Subcutaneous abdominal adipose tissue (tissue), 5 donors: ENCODE data around the gene FXYD3.
"Not testable (repeated sequence)": the region's sequence is repeated elsewhere in the genome, so short reads cannot be mapped to it uniquely, and the experiment has no call there.

Experiments
- H3K27ac ChIP-seq: one replicate; pipeline ENCODE4 v1.7.0; 2013; ENCODE audit warnings: low read depth, mild to moderate bottlenecking, inconsistent platforms, low read length, moderate library complexity
- H3K27me3 ChIP-seq, 5 donors: one replicate each; pipeline ENCODE4 v1.7.0; 2013; ENCODE audit warnings: low read length in 5 of 5, inconsistent platforms in 1 of 5; ENCODE audit not compliant: control insufficient read depth in 5 of 5, insufficient read depth in 4 of 5
- H3K36me3 ChIP-seq, 5 donors: one replicate each; pipeline ENCODE4 v1.7.0; 2013; ENCODE audit warnings: low read length in 5 of 5; ENCODE audit not compliant: control insufficient read depth in 5 of 5, insufficient read depth in 5 of 5
- H3K4me1 ChIP-seq, 5 donors: one replicate each; pipeline ENCODE4 v1.7.0; 2013; ENCODE audit warnings: low read length in 5 of 5, mild to moderate bottlenecking in 3 of 5, moderate library complexity in 1 of 5; ENCODE audit not compliant: control insufficient read depth in 5 of 5, insufficient read depth in 5 of 5
- H3K4me3 ChIP-seq, 5 donors: one replicate each; pipeline ENCODE4 v1.7.0; 2013; ENCODE audit warnings: low read length in 5 of 5, low read depth in 1 of 5
- H3K9ac ChIP-seq, 5 donors: one replicate each; pipeline ENCODE4 v1.7.0; 2013; ENCODE audit warnings: low read length in 5 of 5, mild to moderate bottlenecking in 4 of 5, moderate library complexity in 3 of 5
- H3K9me3 ChIP-seq, 5 donors: one replicate each; pipeline ENCODE4 v1.7.0; 2013; ENCODE audit warnings: low read length in 5 of 5; ENCODE audit not compliant: control insufficient read depth in 5 of 5
- donor health status: healthy.
- donor health status: healthy.
- donor health status: healthy.
- donor health status: healthy.
- donor health status: healthy.

FXYD3 gene

DNA sequence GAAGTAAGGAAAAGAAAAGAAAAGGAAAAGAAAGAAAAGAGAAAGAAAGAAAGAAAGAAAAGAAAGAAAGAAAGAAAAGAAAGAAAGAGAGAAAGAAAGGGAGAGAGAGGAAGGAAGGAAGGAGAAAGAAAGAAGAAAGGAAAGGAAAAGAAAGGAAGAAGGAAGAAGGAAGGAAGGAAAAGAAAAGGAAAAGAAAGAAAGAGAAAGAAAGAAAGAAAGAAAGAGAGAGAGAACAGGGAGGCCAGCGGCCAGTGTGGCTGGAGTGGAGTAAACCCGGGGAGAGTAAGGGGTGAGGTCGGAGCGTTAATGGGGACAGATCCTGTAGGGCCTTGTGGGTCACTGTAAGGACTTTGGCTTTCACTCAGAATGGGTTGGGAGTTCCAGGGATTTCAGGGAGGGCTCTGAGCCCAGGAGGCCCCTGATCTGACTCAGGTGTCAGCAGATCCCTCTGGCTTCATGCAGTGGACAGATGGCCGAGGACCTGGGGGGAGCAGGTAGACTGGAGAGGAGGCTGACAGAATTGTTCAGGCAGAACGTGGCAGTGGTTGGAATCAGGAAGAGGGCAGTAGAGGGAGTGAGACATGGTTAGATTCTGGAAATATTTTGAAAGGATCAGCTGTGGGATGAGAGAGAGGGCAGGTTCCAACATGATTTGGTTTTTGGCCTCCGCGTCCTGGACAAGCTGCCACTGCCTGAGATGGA, 19.8 kb upstream of the FXYD3 start:
- Histone ChIP-seq H3K4me3 (no peak overlapping the region), H3K27me3 (peaks cover 0 to 4% (median 4%) of the 10 kb centered on the region in 5 donors), H3K9ac (no peak overlapping the region), H3K4me1 (peaks cover 0 to 2% (median 2%) of the 10 kb centered on the region in 5 donors), H3K36me3 (no peaks in the 10 kb centered on the region), H3K27ac (no peak overlapping the region), H3K9me3 (no peaks in the 10 kb centered on the region)

DNA sequence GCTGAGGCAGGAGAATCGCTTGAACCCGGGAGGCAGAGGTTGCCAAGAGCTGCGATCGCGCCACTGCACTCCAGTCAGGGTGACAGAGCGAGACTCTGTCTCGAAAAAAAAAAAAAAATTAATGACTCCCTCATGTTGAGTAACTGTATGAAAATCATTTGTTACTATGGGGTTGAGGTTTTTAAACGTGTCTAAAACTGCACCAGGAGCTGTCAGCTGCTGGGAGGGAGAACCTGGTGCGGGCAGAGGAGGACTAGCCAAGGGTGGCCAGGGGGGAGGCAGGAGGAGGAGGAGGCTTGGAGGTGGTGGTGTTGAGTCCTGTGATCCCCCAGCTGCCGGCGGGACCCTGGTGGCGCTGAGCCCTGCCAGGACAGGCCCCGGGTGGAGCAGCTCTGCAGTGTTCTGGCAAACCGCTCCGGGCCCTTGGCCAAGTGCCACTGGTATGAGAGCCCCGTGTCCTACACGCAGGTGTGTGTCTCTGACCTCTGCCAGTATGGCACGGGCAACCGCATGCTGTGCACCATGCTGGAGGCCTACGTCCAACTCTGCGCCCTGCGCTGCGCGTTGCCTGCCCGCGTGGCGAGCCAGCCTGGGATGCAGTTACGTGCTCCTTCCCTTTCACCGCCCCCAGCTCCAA, 17.1 kb upstream of the FXYD3 start:
- Histone ChIP-seq H3K9ac (no peak overlapping the region), H3K27ac (no peak overlapping the region)

DNA sequence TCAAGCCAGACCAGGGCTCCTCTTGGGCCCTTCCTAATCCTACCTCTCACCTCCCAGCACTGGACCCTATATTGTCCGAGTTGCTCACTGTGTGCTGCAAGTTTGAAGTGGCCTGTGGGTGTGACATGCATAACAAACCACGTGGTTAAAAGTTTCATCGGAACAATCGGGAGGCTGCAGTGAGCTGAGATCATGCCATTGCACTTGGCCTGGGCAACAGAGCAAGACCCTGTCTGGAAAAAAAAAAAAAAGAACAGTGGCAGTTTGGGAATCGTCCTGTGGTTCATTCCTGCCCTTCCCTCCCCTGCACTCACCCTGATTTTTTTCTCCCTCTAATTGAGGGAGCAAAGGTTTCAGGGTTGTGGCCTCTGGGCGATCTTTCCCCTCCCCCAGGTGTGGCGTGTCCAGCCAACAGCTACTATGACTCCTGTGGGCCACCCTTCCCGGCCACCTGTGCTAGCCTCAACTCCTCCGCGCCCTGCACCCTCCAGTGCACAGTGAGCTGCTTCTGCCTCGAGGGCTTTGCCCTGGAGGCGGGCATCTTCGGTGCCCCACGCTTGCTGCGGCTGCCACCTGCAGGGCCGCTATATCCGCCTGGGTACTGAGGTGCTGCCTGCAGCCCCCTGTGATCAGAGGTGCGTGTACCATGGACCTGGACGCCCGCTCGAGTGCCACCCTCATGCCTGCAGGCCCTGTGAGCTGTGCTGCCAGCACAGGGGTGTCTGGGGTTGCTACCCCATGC, 16.3 kb upstream of the FXYD3 start:
- Histone ChIP-seq H3K36me3 (no peaks in the 10 kb centered on the region), H3K27me3 (no peaks in the 10 kb centered on the region), H3K9me3 (no peaks in the 10 kb centered on the region), H3K4me3 (no peak overlapping the region), H3K27ac (no peak overlapping the region), H3K4me1 (no peaks in the 10 kb centered on the region), H3K9ac (no peak overlapping the region)

More for the DNA sequence above, 17.1 kb upstream of the FXYD3 start:
- Histone ChIP-seq H3K4me1 (no peaks in the 10 kb centered on the region), H3K27me3 (no peaks in the 10 kb centered on the region), H3K9me3 (no peaks in the 10 kb centered on the region), H3K36me3 (no peaks in the 10 kb centered on the region), H3K4me3 (no peak overlapping the region)

DNA sequence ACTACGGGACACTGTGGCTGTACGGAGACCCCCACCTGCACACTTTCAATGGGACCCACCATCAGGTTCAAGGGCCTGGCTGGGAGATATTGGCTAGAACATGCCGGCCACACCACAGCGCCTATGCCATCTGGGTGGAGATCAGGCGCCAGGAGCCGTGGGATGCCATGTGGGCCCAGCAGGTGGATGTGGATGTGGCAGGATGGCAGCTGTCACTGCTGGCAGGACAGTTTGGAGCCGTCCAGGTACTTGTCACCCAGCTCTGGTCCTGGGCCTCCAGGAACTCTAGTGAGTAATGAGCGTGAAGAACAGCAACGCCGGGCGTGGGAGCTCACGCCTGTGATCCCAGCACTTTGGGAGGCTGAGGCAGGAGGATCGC, 15.7 kb upstream of the FXYD3 start:
- H3K9ac ChIP-seq, result no peak overlapping the region
- no peak overlapping the region for H3K27ac ChIP-seq
- no peak overlapping the region for H3K4me3 ChIP-seq
- H3K9me3 ChIP-seq, result no peaks in the 10 kb centered on the region
- H3K36me3 ChIP-seq, result no peaks in the 10 kb centered on the region
- H3K4me1 ChIP-seq, result no peaks in the 10 kb centered on the region
- H3K27me3 ChIP-seq, result no peaks in the 10 kb centered on the region

DNA sequence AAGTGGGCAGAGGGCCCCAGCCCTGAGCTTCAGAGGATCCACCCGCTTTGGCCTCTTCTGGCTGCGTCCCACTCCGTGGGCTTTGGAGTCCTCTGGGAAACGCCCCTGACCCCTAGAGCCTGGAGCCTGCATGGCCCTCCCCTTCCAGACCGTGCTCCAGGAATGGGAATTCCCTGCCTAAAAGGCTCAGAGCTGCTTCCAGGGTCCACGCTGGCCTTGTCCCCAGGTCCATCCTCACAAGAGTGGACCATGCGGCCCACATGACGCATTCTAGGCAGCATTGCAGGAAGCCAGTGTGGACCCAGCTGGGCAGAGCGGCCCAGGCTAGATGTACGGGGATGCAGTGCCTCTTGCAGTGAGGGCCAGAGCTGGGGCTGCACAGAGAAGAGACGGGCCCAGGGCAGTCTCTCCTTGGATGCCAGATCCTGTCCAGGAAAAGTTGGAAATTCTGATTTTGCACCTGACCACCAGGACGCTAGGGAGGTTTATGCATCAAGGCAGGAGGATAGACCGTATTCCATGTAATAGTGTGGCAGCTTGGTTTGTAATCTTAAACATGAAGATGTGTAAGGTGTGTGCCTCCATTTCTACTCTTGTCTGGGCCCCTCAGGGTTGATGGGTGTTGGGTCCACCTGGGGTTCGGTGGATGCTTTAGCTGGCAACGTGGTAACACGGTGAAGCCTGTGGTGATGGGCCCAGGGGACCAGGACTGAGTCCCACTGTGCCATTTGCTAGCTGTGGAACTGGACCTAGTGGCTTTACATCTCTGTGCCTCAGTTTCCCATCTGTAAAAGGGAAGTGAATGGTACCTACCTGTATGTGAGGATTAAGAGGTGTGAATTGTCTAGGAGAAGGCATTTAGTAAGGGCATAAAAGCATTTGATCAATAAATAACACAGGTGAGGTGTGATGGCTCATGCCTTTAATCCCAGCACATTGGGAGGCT, 14.8 kb upstream of the FXYD3 start:
- Histone ChIP-seq H3K4me3 (no peak overlapping the region), H3K9ac (no peak overlapping the region), H3K36me3 (no peaks in the 10 kb centered on the region), H3K27me3 (no peaks in the 10 kb centered on the region), H3K4me1 (no peaks in the 10 kb centered on the region), H3K9me3 (no peaks in the 10 kb centered on the region), H3K27ac (no peak overlapping the region)

DNA sequence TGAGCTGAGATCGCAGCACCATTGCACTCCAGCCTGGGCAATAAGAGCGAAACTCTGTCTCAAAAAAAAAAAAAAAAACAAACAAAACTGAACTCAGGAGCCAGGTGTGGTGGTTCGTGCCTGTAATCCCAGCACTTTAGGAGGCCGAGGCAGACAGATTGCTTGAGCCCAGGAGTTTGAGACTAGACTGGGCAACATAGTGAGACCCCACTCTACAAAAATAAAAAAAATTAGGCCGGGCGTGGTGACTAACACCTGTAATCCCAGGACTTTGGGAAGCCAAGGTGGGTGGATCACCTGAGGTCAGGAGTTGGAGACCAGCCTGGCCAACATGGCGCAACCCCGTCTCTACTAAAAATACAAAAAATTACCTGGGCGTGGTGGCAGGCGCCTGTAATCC, 13.7 kb upstream of the FXYD3 start:
- not testable (repeated sequence) for H3K9ac ChIP-seq, H3K4me3 ChIP-seq, H3K9me3 ChIP-seq, H3K27me3 ChIP-seq, H3K27ac ChIP-seq, H3K36me3 ChIP-seq, H3K4me1 ChIP-seq

DNA sequence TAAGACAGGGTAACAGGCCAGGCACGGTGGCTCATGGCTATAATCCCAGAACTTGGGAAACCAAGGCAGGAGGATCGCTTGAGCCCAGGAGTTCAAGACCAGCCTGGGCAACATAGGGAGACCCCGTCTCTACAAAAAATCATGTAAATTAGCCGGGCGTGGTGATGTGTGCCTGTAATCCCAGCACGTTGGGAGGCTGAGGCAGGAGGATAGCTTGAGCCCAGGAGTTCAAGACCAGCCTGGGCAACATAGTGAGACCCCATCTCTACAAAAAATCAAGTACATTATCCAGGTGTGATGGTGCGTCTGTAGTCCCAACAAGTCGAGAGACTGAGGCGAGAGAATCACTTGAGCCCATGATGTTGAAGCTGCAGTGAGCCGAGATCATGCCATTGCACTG, 12.0 kb upstream of the FXYD3 start:
- H3K27me3 ChIP-seq, H3K4me1 ChIP-seq, H3K27ac ChIP-seq, H3K9me3 ChIP-seq, H3K36me3 ChIP-seq, H3K9ac ChIP-seq, H3K4me3 ChIP-seq: not testable (repeated sequence)

DNA sequence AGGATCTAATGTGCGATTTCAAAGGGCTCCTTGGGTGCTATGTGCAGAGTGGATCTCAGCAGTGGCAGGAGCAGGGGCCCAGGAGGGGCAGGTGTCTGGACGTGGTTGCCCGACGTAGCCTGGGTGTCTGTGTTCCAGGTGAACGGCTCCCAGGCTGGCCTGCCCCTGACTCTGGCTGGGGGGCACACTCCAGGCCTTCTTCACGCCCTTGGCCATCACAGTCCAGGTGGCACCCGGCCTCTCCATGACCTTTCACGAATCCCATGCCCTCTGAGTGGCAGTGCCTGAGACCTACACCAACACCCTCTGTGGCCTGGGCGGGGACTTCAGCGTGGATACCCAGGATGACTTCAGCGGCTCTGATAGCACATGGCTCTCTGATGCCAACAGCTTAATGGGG, 11.3 kb upstream of the FXYD3 start:
- Histone ChIP-seq H3K9ac (no peak overlapping the region), H3K27me3 (no peaks in the 10 kb centered on the region), H3K36me3 (no peaks in the 10 kb centered on the region), H3K4me3 (no peak overlapping the region), H3K27ac (no peak overlapping the region), H3K4me1 (peaks cover 0 to 4% (median 0%) of the 10 kb centered on the region in 5 donors), H3K9me3 (no peaks in the 10 kb centered on the region)

DNA sequence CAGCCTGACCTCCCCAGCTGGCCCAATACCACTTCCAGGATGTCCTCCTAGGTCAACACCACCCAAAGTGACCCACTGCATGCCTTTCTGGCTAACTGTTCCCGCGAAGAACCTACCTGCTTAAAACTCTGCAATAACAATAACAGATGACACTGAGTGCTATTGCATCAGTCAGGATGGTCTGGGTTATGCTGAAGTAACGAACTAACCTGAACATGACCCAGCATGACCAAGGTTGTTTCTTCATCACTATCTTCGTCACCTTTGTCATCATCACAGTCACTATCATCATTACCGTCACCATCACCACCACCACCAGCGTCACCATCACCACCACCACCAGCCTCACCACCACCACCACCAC, 10.6 kb upstream of the FXYD3 start:
- Histone ChIP-seq H3K4me1 (peaks cover 0 to 7% (median 0%) of the 10 kb centered on the region in 5 donors), H3K36me3 (no peaks in the 10 kb centered on the region), H3K4me3 (no peak overlapping the region), H3K27me3 (peaks cover 0 to 2% (median 0%) of the 10 kb centered on the region in 5 donors), H3K27ac (no peak overlapping the region), H3K9me3 (no peaks in the 10 kb centered on the region), H3K9ac (no peak overlapping the region)
